Measurements from ENCODE around the gene DTNB.

GRCh38 chr2:25572638-25573037 is 100.7 kb downstream of the DTNB start:
- TF ChIP-seq CTCF (conservative IDR thresholded peaks at IDR 0.05) (no peak), ZFX (IDR thresholded peaks at IDR 0.05) (no peak)

Measured in C4-2B (cell line).